MCF 10A (cell line): Measurements from ENCODE around the gene SLCO2A1. TPM values are rescaled to one million over a fixed set of nuclear protein-coding genes. Genes with fewer than 3 reads are reported as not detected.

ENCODE experiments used
- BruUV-seq: library from RNA; stranded (reverse); fragments of 400-500 nt; replicated peaks from 2 replicates; lab custom pipeline; 2021; lab: Mats Ljungman, UMichigan
- CTCF ChIA-PET: fragments of 300-600 bp; sonication (Branson Sonifier 250); formaldehyde crosslinking; extraction: SDS; loops from one replicate; lab custom pipeline; 2021; ENCODE audit warnings: antibody characterized with exemption, inconsistent platforms; lab: Yijun Ruan, JAX
- POLR2A ChIA-PET: fragments of 300-600, 350-650 bp; sonication (Branson Sonifier 250); formaldehyde crosslinking; extraction: SDS; loops from one replicate; lab custom pipeline; 2020; ENCODE audit warnings: antibody characterized with exemption, inconsistent platforms; lab: Yijun Ruan, JAX
- DNase-seq: peaks from one replicate; pipeline ENCODE4 v3.0.0-alpha.2; 2018; ENCODE audit not compliant: unreplicated experiment
- H3K27ac Mint-ChIP-seq: one replicate; pipeline ENCODE4 v1.8.0; 2022; ENCODE audit warnings: mild to moderate bottlenecking, low read depth, mixed read lengths; ENCODE audit not compliant: unreplicated experiment
- H3K27me3 Mint-ChIP-seq: one replicate; pipeline ENCODE4 v1.8.0; 2022; ENCODE audit warnings: mixed read lengths; ENCODE audit not compliant: insufficient read depth, unreplicated experiment
- H3K36me3 Mint-ChIP-seq: one replicate; pipeline ENCODE4 v1.8.0; 2022; ENCODE audit warnings: mild to moderate bottlenecking, moderate library complexity, mixed read lengths; ENCODE audit not compliant: insufficient read depth, unreplicated experiment
- H3K4me1 Mint-ChIP-seq: one replicate; pipeline ENCODE4 v1.8.0; 2022; ENCODE audit warnings: mixed read lengths; ENCODE audit not compliant: insufficient read depth, unreplicated experiment
- H3K4me3 Mint-ChIP-seq: one replicate; pipeline ENCODE4 v1.8.0; 2022; ENCODE audit warnings: mild to moderate bottlenecking, moderate library complexity, mixed read lengths; ENCODE audit not compliant: unreplicated experiment
- H3K9me3 Mint-ChIP-seq: one replicate; pipeline ENCODE4 v1.8.0; 2022; ENCODE audit warnings: mixed read lengths; ENCODE audit not compliant: unreplicated experiment
- intact Hi-C: fragments of 100-400 bp; cut with micrococcal nuclease; formaldehyde crosslinking; loops from 2 replicates; pipeline ENCODE4 v1.14.1; 2022
- total RNA-seq: library from RNA; stranded (reverse); gene quantifications from 2 replicates; pipeline ENCODE4 v1.2.3, GENCODE V29; 2022
- TF ChIP-seq, protein P1 (sequence below): fragments of 200-600 bp; IDR thresholded peaks from one replicate; pipeline ENCODE4 v1.8.0; 2022; ENCODE audit warnings: antibody characterized with exemption, mild to moderate bottlenecking; ENCODE audit not compliant: unreplicated experiment

The SLCO2A1 gene
- total RNA-seq, 1 experiment from 2014 or later = 1.0 TPM

DNA sequence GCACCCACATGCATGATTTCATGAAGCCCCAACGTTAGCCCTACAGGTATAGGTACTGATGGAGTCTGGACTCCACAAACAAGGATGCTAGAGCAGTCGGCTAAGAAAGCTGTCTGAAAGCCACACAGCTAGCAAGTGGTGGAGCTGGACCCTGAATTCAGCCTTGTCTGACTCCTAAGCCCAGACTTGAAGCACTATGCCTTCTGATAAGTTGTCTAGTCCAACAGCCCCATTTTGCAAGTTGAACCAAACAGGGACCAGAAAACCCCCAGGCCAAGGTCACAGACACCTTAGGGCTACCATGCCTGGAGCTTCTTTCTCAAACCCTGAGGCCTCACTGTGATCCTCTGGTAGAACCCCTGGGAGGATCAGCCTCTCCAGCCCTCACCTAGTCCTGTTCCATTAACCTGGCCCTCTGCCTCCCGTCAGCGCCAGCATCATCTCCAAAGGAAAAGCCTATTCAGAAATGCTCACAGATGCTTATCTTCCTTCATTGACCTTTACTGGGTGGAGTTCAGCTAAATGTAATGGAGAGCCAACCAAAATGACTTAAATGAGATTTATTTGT, 1.7 kb upstream of the SLCO2A1 start:
- intact Hi-C loops = no loop called here
- Mint-ChIP-seq H3K36me3 (no peaks in the 10 kb centered on the region), H3K4me1 (no peaks in the 10 kb centered on the region), H3K27ac (no peak overlapping the region), H3K27me3 (no peaks in the 10 kb centered on the region), H3K4me3 (no peak overlapping the region), H3K9me3 (no peaks in the 10 kb centered on the region)
- ChIA-PET POLR2A (interaction anchor here (1.9 kb wide), 1 partner anchor 86 kb away, joined by 4 read pairs; no protein-coding TSS in a partner anchor), CTCF (interaction anchor here (0.6 kb wide), 2 partner anchors 82 to 453 kb away, joined by 3 read pairs; no protein-coding TSS in a partner anchor)
- TF ChIP-seq, protein P1, sequence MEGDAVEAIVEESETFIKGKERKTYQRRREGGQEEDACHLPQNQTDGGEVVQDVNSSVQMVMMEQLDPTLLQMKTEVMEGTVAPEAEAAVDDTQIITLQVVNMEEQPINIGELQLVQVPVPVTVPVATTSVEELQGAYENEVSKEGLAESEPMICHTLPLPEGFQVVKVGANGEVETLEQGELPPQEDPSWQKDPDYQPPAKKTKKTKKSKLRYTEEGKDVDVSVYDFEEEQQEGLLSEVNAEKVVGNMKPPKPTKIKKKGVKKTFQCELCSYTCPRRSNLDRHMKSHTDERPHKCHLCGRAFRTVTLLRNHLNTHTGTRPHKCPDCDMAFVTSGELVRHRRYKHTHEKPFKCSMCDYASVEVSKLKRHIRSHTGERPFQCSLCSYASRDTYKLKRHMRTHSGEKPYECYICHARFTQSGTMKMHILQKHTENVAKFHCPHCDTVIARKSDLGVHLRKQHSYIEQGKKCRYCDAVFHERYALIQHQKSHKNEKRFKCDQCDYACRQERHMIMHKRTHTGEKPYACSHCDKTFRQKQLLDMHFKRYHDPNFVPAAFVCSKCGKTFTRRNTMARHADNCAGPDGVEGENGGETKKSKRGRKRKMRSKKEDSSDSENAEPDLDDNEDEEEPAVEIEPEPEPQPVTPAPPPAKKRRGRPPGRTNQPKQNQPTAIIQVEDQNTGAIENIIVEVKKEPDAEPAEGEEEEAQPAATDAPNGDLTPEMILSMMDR = no peak
- no peak for DNase-seq
- no TSS peak for BruUV-seq

DNA sequence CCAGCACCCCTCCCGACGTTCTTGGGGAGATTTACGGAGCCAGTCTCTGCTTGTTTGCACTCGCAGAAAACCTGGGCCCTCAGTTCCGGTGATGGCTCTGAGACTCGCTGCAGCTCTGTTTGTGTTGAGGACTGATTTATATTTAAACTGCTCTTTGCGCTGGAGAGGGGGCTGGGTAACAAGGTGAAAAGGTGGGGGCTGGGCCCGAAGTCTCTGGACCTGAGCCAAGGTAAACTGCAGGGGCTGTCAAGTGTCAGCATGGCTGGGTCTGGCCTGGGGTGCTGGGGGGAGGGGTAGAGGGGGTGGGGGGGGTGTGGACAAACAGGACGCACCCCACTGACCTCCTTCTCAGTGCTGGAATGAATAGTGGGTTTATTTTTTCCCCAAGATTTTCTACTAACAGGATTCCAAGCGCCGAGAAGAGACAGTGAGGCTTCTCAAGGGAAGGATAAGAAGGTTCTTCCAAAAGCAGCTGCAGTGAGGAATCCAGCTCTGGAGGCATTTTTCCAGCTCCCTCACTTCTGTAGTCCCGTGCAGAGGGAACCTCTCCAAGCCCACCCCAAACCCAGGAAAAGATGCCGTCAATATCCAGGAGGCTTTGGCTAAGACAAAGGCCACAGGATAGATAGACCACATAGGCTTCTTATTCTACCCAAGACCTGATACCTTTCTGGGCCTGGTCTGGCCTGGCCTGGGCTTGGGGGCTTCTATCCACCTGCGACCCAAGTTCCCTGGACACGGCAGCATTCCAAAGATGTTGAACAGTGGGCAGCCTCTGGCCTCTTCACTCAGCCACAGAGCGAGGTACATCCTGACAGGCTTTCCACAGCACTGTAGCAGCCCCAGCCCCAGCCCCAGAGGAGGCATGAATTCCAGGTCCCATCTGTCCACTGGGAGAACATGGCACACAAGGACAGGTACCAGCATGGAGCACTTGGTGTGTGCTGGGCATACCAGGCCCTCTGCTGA, 938 bp upstream of the SLCO2A1 start:
- ChIA-PET CTCF (interaction anchor here (0.6 kb wide), 2 partner anchors 81 to 454 kb away, joined by 3 read pairs; no protein-coding TSS in a partner anchor), POLR2A (interaction anchor here (1.9 kb wide), 1 partner anchor 85 kb away, joined by 4 read pairs; no protein-coding TSS in a partner anchor)
- TF ChIP-seq, protein P1 = no peak
- peak overlapping the region; percentile 76 for H3K4me3 Mint-ChIP-seq
- no peaks in the 10 kb centered on the region for H3K36me3 Mint-ChIP-seq
- no peak for DNase-seq
- H3K9me3 Mint-ChIP-seq = no peaks in the 10 kb centered on the region
- H3K4me1 Mint-ChIP-seq = no peaks in the 10 kb centered on the region
- BruUV-seq = no TSS peak
- intact Hi-C loops = no loop called here
- no peak overlapping the region for H3K27ac Mint-ChIP-seq
- H3K27me3 Mint-ChIP-seq = no peaks in the 10 kb centered on the region

DNA sequence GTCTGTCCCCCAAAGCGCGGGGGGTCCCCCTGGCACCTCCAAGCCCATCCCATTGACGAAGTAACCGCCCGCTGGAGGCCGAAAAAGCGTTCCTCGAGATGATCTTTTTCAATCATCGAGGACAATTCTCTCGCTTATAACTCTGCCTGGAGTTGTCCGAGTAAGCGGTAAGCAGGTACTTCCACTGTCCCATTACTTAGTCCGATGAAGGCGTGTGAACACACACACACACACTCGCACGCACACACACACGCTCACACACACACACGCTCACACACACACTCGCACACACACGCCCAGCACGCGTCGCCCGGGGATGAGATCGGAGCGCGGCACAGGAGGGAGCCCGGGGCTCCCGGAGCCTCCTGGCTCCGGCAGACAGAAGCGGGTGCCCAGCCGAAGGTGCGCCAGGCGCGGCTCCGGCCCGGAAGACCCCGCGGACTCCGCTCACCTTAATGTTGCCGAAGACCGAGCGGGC, 430 bp downstream of the SLCO2A1 start:
- TF ChIP-seq, protein P1 = no peak
- no peaks in the 10 kb centered on the region for H3K36me3 Mint-ChIP-seq
- intact Hi-C loops = no loop called here
- no peak for DNase-seq
- ChIA-PET POLR2A (no interaction called here), CTCF (no interaction called here)
- no peak overlapping the region for H3K27ac Mint-ChIP-seq
- peak overlapping the region; percentile 76 for H3K4me3 Mint-ChIP-seq
- no peaks in the 10 kb centered on the region for H3K27me3 Mint-ChIP-seq
- no TSS peak for BruUV-seq
- H3K9me3 Mint-ChIP-seq = no peaks in the 10 kb centered on the region
- no peaks in the 10 kb centered on the region for H3K4me1 Mint-ChIP-seq
